ENCODE measurements around the gene CERK. TPM values are rescaled to one million over a fixed set of nuclear protein-coding genes. Genes with fewer than 3 reads are reported as not detected.
A peak's percentile ranks its signal among the peaks of the same experiment; 100 is the strongest.

Gene CERK
- total and polyA plus RNA-seq, 9 of the 15 experiments (the other 6 are each of a cell fraction or from before 2014, with no cell fraction given) = 1.1 to 14.9 (median 8.7) TPM

- H2AFZ ChIP-seq (ENCODE audit: low read depth, low read length) = no peak overlapping the region
Measured at GRCh38 chr22:46749682-46750529, 11.9 kb upstream of the CERK start.

GRCh38 chr22:46748908-46749675 lies 11.0 kb upstream of the CERK start:
- Histone ChIP-seq H3K27ac (ENCODE audit: extremely low read depth, low read depth, low read length) (no peak overlapping the region), H3K27me3 (ENCODE audit: control insufficient read depth in 2 of 2, insufficient read depth in 2 of 2, low read length in 2 of 2) (peaks cover 2 to 12% of the 10 kb centered on the region in 2 experiments; a peak in 2 of 5 replicates), H2AFZ (ENCODE audit: low read depth, low read length) (no peak overlapping the region), H3K9me1 (ENCODE audit: control insufficient read depth, insufficient read depth, low read length) (no peaks in the 10 kb centered on the region), H3K9ac (ENCODE audit: insufficient read depth in 1 of 2, low read depth in 2 of 2, low read length in 2 of 2) (no peak overlapping the region), H3K9me3 (replicated peaks; ENCODE audit: control insufficient read depth, insufficient read depth, low read depth, low read length) (no peaks in the 10 kb centered on the region), H3K79me2 (ENCODE audit: control insufficient read depth, insufficient read depth, low read length) (no peaks in the 10 kb centered on the region), H3K4me3 (no peak overlapping the region), H3K4me2 (ENCODE audit: insufficient read depth, low read length) (no peak overlapping the region), H3K4me1 (replicated peaks in 1 of 2; ENCODE audit: control insufficient read depth in 2 of 2, insufficient read depth in 2 of 2, low read length in 2 of 2) (peaks cover 8 to 23% of the 10 kb centered on the region in 2 experiments), H3K36me3 (ENCODE audit: control insufficient read depth, insufficient read depth, low read length) (no peaks in the 10 kb centered on the region), H4K20me1 (replicated peaks; ENCODE audit: control insufficient read depth, insufficient read depth, low read length) (no peaks in the 10 kb centered on the region)
- intact Hi-C loops (cut with micrococcal nuclease) (no loop called here), in situ Hi-C loops (cut with MboI) (no loop called here)
- ATAC-seq (no peak), DNase-seq (ENCODE audit: extremely low read depth in 1 of 4, low spot score in 3 of 4) (no peak), FAIRE-seq (no peak)
- BruUV-seq (replicated peaks) = no TSS peak
- ChIA-PET CTCF (ENCODE audit: low intra/inter-chr PET ratio) (no interaction called here), POLR2A (no interaction called here)
- 16% methylated on average over 12 of the region's 15 CpGs for WGBS (ENCODE audit: insufficient coverage, low coverage, missing lambda C conversion rate)
- peak; percentile 68 for TF ChIP-seq RBM25 (IDR thresholded peaks at IDR 0.05; ENCODE audit: low read depth, low read length, severe bottlenecking)
- TF ChIP-seq RREB1 (CRISPR knock-in tag; IDR thresholded peaks at IDR 0.05) = no peak
- no peak for TF ChIP-seq ZNF444 (CRISPR knock-in tag; IDR thresholded peaks at IDR 0.05)
- TF ChIP-seq ETV1 (tag; conservative IDR thresholded peaks at IDR 0.05; ENCODE audit: low read depth) = no peak
- 0 out of 2 replicates have a peak, but pooled peaks have one; percentile 31 for TF ChIP-seq HDAC2 (IDR thresholded peaks at IDR 0.05)
- no peak for TF ChIP-seq MTA3 (IDR thresholded peaks at IDR 0.05; ENCODE audit: borderline replicate concordance)

More at GRCh38 chr22:46749682-46750529, 11.9 kb upstream of the CERK start:
- Histone ChIP-seq H3K4me3 (no peak overlapping the region), H3K27me3 (ENCODE audit: control insufficient read depth in 2 of 2, insufficient read depth in 2 of 2, low read length in 2 of 2) (peaks cover 2 to 12% of the 10 kb centered on the region in 2 experiments; a peak in 2 of 5 replicates), H3K9me3 (replicated peaks; ENCODE audit: control insufficient read depth, insufficient read depth, low read depth, low read length) (peaks cover 1% of the 10 kb centered on the region), H3K9me1 (ENCODE audit: control insufficient read depth, insufficient read depth, low read length) (no peaks in the 10 kb centered on the region), H3K4me2 (ENCODE audit: insufficient read depth, low read length) (no peak overlapping the region), H4K20me1 (replicated peaks; ENCODE audit: control insufficient read depth, insufficient read depth, low read length) (no peaks in the 10 kb centered on the region), H3K9ac (ENCODE audit: insufficient read depth in 1 of 2, low read depth in 2 of 2, low read length in 2 of 2) (no peak overlapping the region), H3K27ac (ENCODE audit: extremely low read depth, low read depth, low read length) (no peak overlapping the region), H3K36me3 (ENCODE audit: control insufficient read depth, insufficient read depth, low read length) (no peaks in the 10 kb centered on the region), H3K79me2 (ENCODE audit: control insufficient read depth, insufficient read depth, low read length) (no peaks in the 10 kb centered on the region), H3K4me1 (replicated peaks in 1 of 2; ENCODE audit: control insufficient read depth in 2 of 2, insufficient read depth in 2 of 2, low read length in 2 of 2) (peaks cover 17 to 28% of the 10 kb centered on the region in 2 experiments)
- 30% methylated on average over 7 of the region's 14 CpGs for WGBS (ENCODE audit: insufficient coverage, low coverage, missing lambda C conversion rate)
- TF ChIP-seq KAT2B (IDR thresholded peaks at IDR 0.05; ENCODE audit: low read depth, low read length) = no peak
- no peak for TF ChIP-seq SP2 (IDR thresholded peaks at IDR 0.05; ENCODE audit: extremely low read depth, low read depth, low read length, poor library complexity, severe bottlenecking)
- in situ Hi-C loops (cut with MboI) = no loop called here
- ChIA-PET POLR2A (interaction anchor here (0.8 kb wide), 1 partner anchor 13 kb away, joined by 3 read pairs; the partner anchor contains the start of gene TBC1D22A), CTCF (ENCODE audit: low intra/inter-chr PET ratio) (no interaction called here)
- intact Hi-C loops (cut with micrococcal nuclease) = no loop called here
- ATAC-seq = no peak
- FAIRE-seq = no peak
- no TSS peak for BruUV-seq (replicated peaks)
- no peak for DNase-seq (ENCODE audit: extremely low read depth in 1 of 4, low spot score in 3 of 4)
